Uterus (tissue), 4 donors: ENCODE data around the gene CHIC2. TPM values are rescaled to one million over a fixed set of nuclear protein-coding genes. Genes with fewer than 3 reads are reported as not detected.

Experiments
- DNase-seq, 2 donors: peaks; one replicate each; pipeline ENCODE4 v3.0.0-alpha.2; 2019 to 2020
- H3K27ac ChIP-seq, 2 donors: fragments of 200-600 bp; sonication (generic); 1 replicate in 1 of 2; 2 replicates in 1 of 2; pipeline ENCODE4 v1.5.1; 2016 to 2018
- H3K27me3 ChIP-seq, 2 donors: fragments of 200-600 bp; sonication (generic); one replicate each; pipeline ENCODE4 v1.5.1; 2018 to 2019; ENCODE audit warnings: control low read depth in 1 of 2
- H3K36me3 ChIP-seq, 2 donors: fragments of 200-600 bp; sonication (generic); one replicate each; pipeline ENCODE4 v1.5.1; 2019; ENCODE audit warnings: control low read depth in 1 of 2
- H3K4me1 ChIP-seq, 2 donors: fragments of 200-600 bp; sonication (generic); one replicate each; pipeline ENCODE4 v1.5.1; 2018 to 2019; ENCODE audit warnings: control low read depth in 1 of 2
- H3K4me3 ChIP-seq, 2 donors: fragments of 200-600 bp; sonication (generic); 1 replicate in 1 of 2; 2 replicates in 1 of 2; pipeline ENCODE4 v1.5.1; 2018 to 2019; ENCODE audit warnings: mild to moderate bottlenecking in 1 of 2
- H3K9me3 ChIP-seq, 2 donors: fragments of 200-600 bp; sonication (generic); one replicate each; pipeline ENCODE4 v1.5.1; 2019; ENCODE audit warnings: control low read depth in 1 of 2
- POLR2A ChIP-seq, 2 donors: fragments of 450-650 bp; IDR thresholded peaks; one replicate each; pipeline ENCODE4 v1.6.1; 2016; ENCODE audit warnings: antibody characterized with exemption in 2 of 2, mild to moderate bottlenecking in 1 of 2, moderate library complexity in 1 of 2
- intact Hi-C: fragments of 100-400 bp; cut with DNase I; formaldehyde crosslinking; loops from one replicate; pipeline ENCODE4 v1.15.1; 2023; ENCODE audit warnings: low total_unique reads
- total RNA-seq, 4 donors: library from RNA; depleted of rRNA in 3 of 4; stranded (reverse); fragments of >200 nt in 3 of 4; gene quantifications; one replicate each; pipeline versions ENCODE4 v1.1.0 to v1.2.4, GENCODE V29; 2014 to 2023
- TF ChIP-seq, protein P1 (sequence below), 4 experiments: fragments of 200-600 bp in 2 of 4; fragments of 450-650 bp in 2 of 4; sonication (generic) in 2 of 4; IDR thresholded peaks; one replicate each; pipeline ENCODE4 v1.5.1; 2016 to 2019; ENCODE audit warnings: antibody characterized with exemption in 4 of 4, mild to moderate bottlenecking in 2 of 4, moderate library complexity in 1 of 4
- donor health status: DM: yes; HTN: yes; CAD: no.

CHIC2 gene
- total RNA-seq, 4 donors from 2014 or later = 26.0 to 80.2 (median 52.8) TPM

DNA sequence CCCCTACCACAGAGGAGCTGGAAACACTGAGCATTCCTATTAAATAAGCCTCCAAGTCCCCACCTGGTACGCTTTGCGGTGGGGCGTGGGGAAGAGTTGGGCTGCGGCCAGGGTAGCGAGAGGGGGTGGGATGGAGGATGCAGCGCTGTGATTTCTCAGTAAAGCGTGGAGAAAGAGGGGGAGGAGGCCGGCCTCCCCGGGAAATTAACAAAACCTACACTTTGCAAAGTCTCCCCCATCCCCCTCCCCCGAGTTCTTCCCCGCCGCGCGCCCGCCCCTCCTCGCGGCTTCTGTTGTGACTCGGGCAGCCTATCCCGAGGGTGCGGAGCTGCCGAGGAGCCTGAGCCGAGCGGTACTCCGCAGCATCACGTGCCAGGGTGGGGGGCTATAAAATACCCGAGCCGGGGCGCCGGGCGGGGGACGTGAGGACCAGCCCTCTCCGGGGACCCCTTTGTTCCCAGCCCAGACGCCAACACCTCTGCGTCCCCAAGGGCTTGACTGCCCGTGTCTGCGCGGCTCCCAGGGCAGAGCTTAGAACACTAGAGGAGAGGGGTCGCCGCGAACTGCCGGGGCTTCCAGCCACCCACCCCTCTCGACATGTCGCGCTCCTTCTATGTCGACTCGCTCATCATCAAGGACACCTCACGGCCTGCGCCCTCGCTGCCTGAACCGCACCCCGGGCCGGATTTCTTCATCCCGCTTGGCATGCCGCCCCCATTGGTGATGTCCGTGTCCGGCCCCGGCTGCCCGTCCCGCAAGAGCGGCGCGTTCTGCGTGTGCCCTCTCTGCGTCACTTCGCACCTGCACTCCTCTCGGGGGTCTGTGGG, 35.6 kb upstream of the CHIC2 start, which contains the start of gene GSX2:
Gene GSX2, plus strand, starts transcription at position 416 of the 827 bp plus-strand sequence. Its CDS starts 182 bp downstream, at position 598.
- DNase-seq = peak in 1 of 2 donors; percentile 33
- Histone ChIP-seq H3K27me3 (peaks cover 5 to 67% of the 10 kb centered on the region in 2 donors), H3K36me3 (no peaks in the 10 kb centered on the region), H3K4me3 (peak within 1 kb of the TSS in 1 of 2 donors; percentile 13), H3K27ac (no peak within 1 kb of the TSS), H3K9me3 (no peaks in the 10 kb centered on the region), H3K4me1 (peaks cover 0 to 19% of the 10 kb centered on the region in 2 donors)
- intact Hi-C loops = no loop called here
- no peak for TF ChIP-seq POLR2A (IDR thresholded peaks at IDR 0.05)
- TF ChIP-seq, protein P1, sequence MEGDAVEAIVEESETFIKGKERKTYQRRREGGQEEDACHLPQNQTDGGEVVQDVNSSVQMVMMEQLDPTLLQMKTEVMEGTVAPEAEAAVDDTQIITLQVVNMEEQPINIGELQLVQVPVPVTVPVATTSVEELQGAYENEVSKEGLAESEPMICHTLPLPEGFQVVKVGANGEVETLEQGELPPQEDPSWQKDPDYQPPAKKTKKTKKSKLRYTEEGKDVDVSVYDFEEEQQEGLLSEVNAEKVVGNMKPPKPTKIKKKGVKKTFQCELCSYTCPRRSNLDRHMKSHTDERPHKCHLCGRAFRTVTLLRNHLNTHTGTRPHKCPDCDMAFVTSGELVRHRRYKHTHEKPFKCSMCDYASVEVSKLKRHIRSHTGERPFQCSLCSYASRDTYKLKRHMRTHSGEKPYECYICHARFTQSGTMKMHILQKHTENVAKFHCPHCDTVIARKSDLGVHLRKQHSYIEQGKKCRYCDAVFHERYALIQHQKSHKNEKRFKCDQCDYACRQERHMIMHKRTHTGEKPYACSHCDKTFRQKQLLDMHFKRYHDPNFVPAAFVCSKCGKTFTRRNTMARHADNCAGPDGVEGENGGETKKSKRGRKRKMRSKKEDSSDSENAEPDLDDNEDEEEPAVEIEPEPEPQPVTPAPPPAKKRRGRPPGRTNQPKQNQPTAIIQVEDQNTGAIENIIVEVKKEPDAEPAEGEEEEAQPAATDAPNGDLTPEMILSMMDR (IDR thresholded peaks at IDR 0.05) = no peak

DNA sequence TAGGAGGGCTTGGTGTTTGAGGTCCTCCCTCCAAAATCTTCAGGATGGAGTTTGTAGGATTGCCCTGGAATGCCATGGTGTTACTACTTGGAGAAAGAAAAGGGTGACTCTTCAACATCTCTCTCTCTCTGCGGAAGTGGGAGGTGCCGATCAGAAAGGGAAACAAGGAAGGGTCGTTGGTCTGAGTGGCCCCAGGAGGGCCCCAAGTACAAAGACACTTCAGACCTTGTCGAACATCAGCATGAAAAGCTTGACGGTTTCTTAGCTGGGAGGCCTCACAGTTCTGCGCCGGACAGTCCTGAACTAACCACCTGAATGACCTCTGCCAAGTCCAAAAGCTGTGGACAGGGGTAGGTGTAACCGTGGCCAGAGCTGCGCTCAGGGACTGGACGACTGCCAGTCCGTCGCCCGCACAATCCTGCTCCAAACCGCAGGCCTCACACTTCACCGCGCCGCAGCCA, 34.9 kb upstream of the CHIC2 start:
- no peak for DNase-seq
- Histone ChIP-seq H3K36me3 (no peaks in the 10 kb centered on the region), H3K9me3 (no peaks in the 10 kb centered on the region), H3K27ac (no peak overlapping the region), H3K27me3 (peaks cover 5 to 71% of the 10 kb centered on the region in 2 donors), H3K4me1 (peaks cover 0 to 19% of the 10 kb centered on the region in 2 donors), H3K4me3 (no peak overlapping the region)
- TF ChIP-seq, protein P1 (IDR thresholded peaks at IDR 0.05) = no peak
- TF ChIP-seq POLR2A (IDR thresholded peaks at IDR 0.05) = no peak
- intact Hi-C loops = no loop called here

DNA sequence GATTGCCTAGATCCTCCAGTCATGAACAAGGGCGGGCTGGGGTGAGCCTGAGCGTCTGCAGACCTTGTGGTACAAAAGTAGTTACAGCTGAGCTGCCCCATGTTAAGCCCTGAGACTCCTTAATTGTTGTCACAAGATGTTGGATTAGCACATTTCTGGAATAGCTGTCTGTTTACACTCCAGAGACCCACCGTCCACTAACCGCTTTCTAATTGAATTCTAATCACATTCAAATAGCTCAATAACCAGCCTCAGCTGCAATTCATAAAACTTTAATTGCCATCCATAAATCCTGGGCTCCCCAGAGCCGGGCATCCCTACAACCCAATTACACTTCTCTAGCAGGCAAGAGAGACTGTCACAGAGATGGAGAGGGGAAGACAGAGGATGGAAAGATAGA, 34.0 kb upstream of the CHIC2 start:
- no peak for DNase-seq
- no peak for TF ChIP-seq POLR2A (IDR thresholded peaks at IDR 0.05)
- TF ChIP-seq, protein P1 (IDR thresholded peaks at IDR 0.05) = no peak
- intact Hi-C loops = no loop called here
- Histone ChIP-seq H3K9me3 (no peaks in the 10 kb centered on the region), H3K27me3 (peaks cover 5 to 81% of the 10 kb centered on the region in 2 donors), H3K4me1 (peaks cover 0 to 19% of the 10 kb centered on the region in 2 donors), H3K36me3 (no peaks in the 10 kb centered on the region), H3K4me3 (no peak overlapping the region), H3K27ac (no peak overlapping the region)

DNA sequence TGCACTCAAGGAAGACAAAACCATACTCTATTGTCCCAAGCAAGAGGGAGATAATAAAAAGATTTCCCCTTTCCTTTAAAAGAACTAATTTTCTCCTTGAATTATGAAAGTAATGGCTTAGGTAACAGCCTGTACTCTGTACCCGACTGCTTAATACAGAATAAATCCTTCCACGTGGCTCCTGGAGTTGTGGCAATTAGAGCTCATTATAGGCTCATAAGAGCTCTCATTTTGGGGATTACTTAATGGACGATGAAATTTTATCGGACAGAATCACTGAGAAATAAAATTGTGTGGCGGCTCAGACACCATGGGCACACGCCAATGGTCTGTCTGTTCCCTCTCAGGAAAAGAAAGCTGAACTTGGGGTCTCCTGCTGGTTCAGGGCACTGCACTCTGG, 32.7 kb upstream of the CHIC2 start:
- TF ChIP-seq POLR2A (IDR thresholded peaks at IDR 0.05) = no peak
- TF ChIP-seq, protein P1 (IDR thresholded peaks at IDR 0.05) = no peak
- intact Hi-C loops = no loop called here
- Histone ChIP-seq H3K9me3 (no peaks in the 10 kb centered on the region), H3K4me1 (peaks cover 0 to 21% of the 10 kb centered on the region in 2 donors), H3K36me3 (no peaks in the 10 kb centered on the region), H3K27me3 (peaks cover 5 to 86% of the 10 kb centered on the region in 2 donors), H3K27ac (no peak overlapping the region), H3K4me3 (no peak overlapping the region)
- no peak for DNase-seq

DNA sequence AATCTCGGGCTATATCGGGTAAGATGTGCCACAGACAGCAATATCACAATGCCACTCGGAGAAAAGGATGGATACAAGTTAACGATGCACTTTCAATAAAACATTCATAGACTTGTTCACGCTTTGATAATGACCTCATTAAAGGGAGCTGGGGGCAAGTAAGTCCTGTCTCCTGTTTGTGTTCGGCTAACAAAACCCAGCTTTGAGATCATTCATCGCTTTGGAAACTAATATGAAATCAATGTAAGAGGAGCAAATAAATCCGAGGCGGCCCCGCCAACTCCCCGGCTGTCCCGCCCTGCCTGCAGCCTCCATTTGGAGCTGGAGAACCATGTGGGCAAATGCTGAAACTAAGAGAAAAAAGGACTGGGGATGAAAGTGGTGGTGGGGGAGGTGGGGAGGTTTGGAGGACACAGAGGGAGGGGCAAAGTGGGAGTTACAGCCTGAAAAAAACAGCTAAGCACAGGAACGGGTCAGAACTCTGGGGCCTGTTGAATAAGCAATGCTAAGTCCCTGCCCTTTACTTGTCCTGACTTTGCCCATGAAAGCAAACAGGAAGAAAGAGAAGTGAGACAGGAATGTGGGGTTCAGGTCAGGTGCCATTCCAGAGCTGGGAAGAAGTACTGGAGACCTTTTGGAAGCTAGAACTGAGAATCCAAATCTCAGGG, 32.0 kb upstream of the CHIC2 start:
- TF ChIP-seq, protein P1 (IDR thresholded peaks at IDR 0.05) = no peak
- no peak for TF ChIP-seq POLR2A (IDR thresholded peaks at IDR 0.05)
- Histone ChIP-seq H3K9me3 (no peaks in the 10 kb centered on the region), H3K27ac (no peak overlapping the region), H3K4me3 (no peak overlapping the region), H3K27me3 (peaks cover 5 to 79% of the 10 kb centered on the region in 2 donors), H3K4me1 (peaks cover 0 to 23% of the 10 kb centered on the region in 2 donors), H3K36me3 (no peaks in the 10 kb centered on the region)
- intact Hi-C loops = no loop called here
- DNase-seq = no peak
